NAMALWA (cell line): ENCODE results near the gene ADGRB3.
"Not testable (repeated sequence)": the region's sequence is repeated elsewhere in the genome, so short reads cannot be mapped to it uniquely, and the experiment has no call there.

Source experiments
- DNase-seq: peaks from one replicate; pipeline ENCODE4 v3.0.0-alpha.2; 2015; ENCODE audit warnings: low spot score

The ADGRB3 gene

GRCh38 chr6:69343851-69344250 is 708.8 kb downstream of the ADGRB3 start:
- no peak for DNase-seq

GRCh38 chr6:69349771-69350170 is 714.7 kb downstream of the ADGRB3 start:
- DNase-seq: no peak

GRCh38 chr6:69362209-69362608 is 727.1 kb downstream of the ADGRB3 start:
- DNase-seq: no peak

GRCh38 chr6:69366831-69367230 is 731.7 kb downstream of the ADGRB3 start:
- no peak for DNase-seq

- no peak for DNase-seq
These were observed 733.5 kb downstream of the ADGRB3 start for GRCh38 chr6:69368613-69369012.

GRCh38 chr6:69370763-69371162 is 735.7 kb downstream of the ADGRB3 start:
- DNase-seq: no peak

GRCh38 chr6:69378326-69378725 is 743.2 kb downstream of the ADGRB3 start:
- DNase-seq: no peak

- DNase-seq: no peak
These were observed 744.4 kb downstream of the ADGRB3 start for GRCh38 chr6:69379518-69379917.

- no peak for DNase-seq
These were observed 748.5 kb downstream of the ADGRB3 start for GRCh38 chr6:69383627-69384026.

- DNase-seq: no peak
These were observed 751.3 kb downstream of the ADGRB3 start for GRCh38 chr6:69386426-69386825.

GRCh38 chr6:69390125-69390524 is 755.0 kb downstream of the ADGRB3 start:
- DNase-seq: no peak

- DNase-seq: no peak
These were observed 756.0 kb downstream of the ADGRB3 start for GRCh38 chr6:69391106-69391505.

GRCh38 chr6:69392745-69393144 is 757.7 kb downstream of the ADGRB3 start:
- DNase-seq: no peak

GRCh38 chr6:69398311-69398710 is 763.2 kb downstream of the ADGRB3 start:
- DNase-seq: no peak

- no peak for DNase-seq
These were observed 763.6 kb downstream of the ADGRB3 start for GRCh38 chr6:69398729-69399128.

GRCh38 chr6:69408886-69409285 is 773.8 kb downstream of the ADGRB3 start:
- DNase-seq: no peak

GRCh38 chr6:69416776-69417175 is 781.7 kb downstream of the ADGRB3 start:
- DNase-seq: no peak

- no peak for DNase-seq
These were observed 786.2 kb downstream of the ADGRB3 start for GRCh38 chr6:69421269-69421668.

GRCh38 chr6:69422020-69422419 is 786.9 kb downstream of the ADGRB3 start:
- DNase-seq: no peak

GRCh38 chr6:69422475-69422874 is 787.4 kb downstream of the ADGRB3 start:
- DNase-seq: no peak

GRCh38 chr6:69423785-69424184 is 788.7 kb downstream of the ADGRB3 start:
- no peak for DNase-seq

GRCh38 chr6:69424581-69424980 is 789.5 kb downstream of the ADGRB3 start:
- no peak for DNase-seq

- no peak for DNase-seq
These were observed 792.8 kb downstream of the ADGRB3 start for GRCh38 chr6:69427882-69428281.

GRCh38 chr6:69432168-69432567 is 797.1 kb downstream of the ADGRB3 start:
- DNase-seq: not testable (repeated sequence)

- DNase-seq: not testable (repeated sequence)
These were observed 798.0 kb downstream of the ADGRB3 start for GRCh38 chr6:69433116-69433515.
